ENCODE measurements around the gene CNGA4.
"Not testable (repeated sequence)": the region's sequence is repeated elsewhere in the genome, so short reads cannot be mapped to it uniquely, and the experiment has no call there.

CNGA4 gene

GRCh38 chr11:6225024-6225423 lies 13.9 kb upstream of the CNGA4 start:
- DNase-seq (ENCODE audit: low read depth): no peak

GRCh38 chr11:6225896-6226295 lies 13.0 kb upstream of the CNGA4 start:
- no peak for DNase-seq (ENCODE audit: low read depth)

- no peak for DNase-seq (ENCODE audit: low read depth)
Measured at GRCh38 chr11:6228520-6228919, 10.4 kb upstream of the CNGA4 start.

GRCh38 chr11:6229911-6230310 lies 9.0 kb upstream of the CNGA4 start:
- no peak for DNase-seq (ENCODE audit: low read depth)

- DNase-seq (ENCODE audit: low read depth): no peak
Measured at GRCh38 chr11:6232899-6233298, 6.0 kb upstream of the CNGA4 start.

GRCh38 chr11:6233984-6234386 lies 4.9 kb upstream of the CNGA4 start:
- DNase-seq (ENCODE audit: low read depth): no peak

- peak; percentile 100 for DNase-seq (ENCODE audit: low read depth)
Measured at GRCh38 chr11:6234387-6235107, 4.3 kb upstream of the CNGA4 start, which contains the start of gene FHIP1B. FHIP1B (minus strand) TSS chr11:6234636; CDS start chr11:6224516, 10,120 bp downstream.

- no peak for DNase-seq (ENCODE audit: low read depth)
Measured at GRCh38 chr11:6237266-6237665, 1.6 kb upstream of the CNGA4 start.

- DNase-seq (ENCODE audit: low read depth): no peak
Measured at GRCh38 chr11:6237761-6238302, 1.1 kb upstream of the CNGA4 start.

GRCh38 chr11:6240139-6240538 lies 1.2 kb downstream of the CNGA4 start:
- DNase-seq (ENCODE audit: low read depth): no peak

- no peak for DNase-seq (ENCODE audit: low read depth)
Measured at GRCh38 chr11:6240781-6241180, 1.9 kb downstream of the CNGA4 start.

- no peak for DNase-seq (ENCODE audit: low read depth)
Measured at GRCh38 chr11:6241316-6241715, 2.4 kb downstream of the CNGA4 start.

- no peak for DNase-seq (ENCODE audit: low read depth)
Measured at GRCh38 chr11:6245536-6245935, 6.6 kb downstream of the CNGA4 start.

GRCh38 chr11:6248248-6248647 lies 9.4 kb downstream of the CNGA4 start:
- DNase-seq (ENCODE audit: low read depth): no peak

GRCh38 chr11:6248897-6249296 lies 10.0 kb downstream of the CNGA4 start:
- DNase-seq (ENCODE audit: low read depth): not testable (repeated sequence)

GRCh38 chr11:6249770-6250555 lies 11.1 kb downstream of the CNGA4 start:
- no peak for DNase-seq (ENCODE audit: low read depth)

GRCh38 chr11:6251120-6251733 lies 12.3 kb downstream of the CNGA4 start:
- DNase-seq (ENCODE audit: low read depth): no peak

- DNase-seq (ENCODE audit: low read depth): no peak
Measured at GRCh38 chr11:6251990-6252473, 13.1 kb downstream of the CNGA4 start.

GRCh38 chr11:6253197-6253596 lies 14.3 kb downstream of the CNGA4 start:
- no peak for DNase-seq (ENCODE audit: low read depth)

- DNase-seq (ENCODE audit: low read depth): no peak
Measured at GRCh38 chr11:6258141-6258540, 19.3 kb downstream of the CNGA4 start.

GRCh38 chr11:6258571-6259081 lies 19.7 kb downstream of the CNGA4 start:
- no peak for DNase-seq (ENCODE audit: low read depth)

- no peak for DNase-seq (ENCODE audit: low read depth)
Measured at GRCh38 chr11:6260207-6260726, 21.4 kb downstream of the CNGA4 start.
